K562 (cell line): ENCODE results near the gene SLC39A6. TPM values are rescaled to one million over a fixed set of nuclear protein-coding genes. Genes with fewer than 3 reads are reported as not detected.

ENCODE experiments used
- ARID1B ChIP-seq: fragments of 450-650 bp; IDR thresholded peaks from 2 replicates; pipeline ENCODE4 v1.6.1; 2016; ENCODE audit warnings: antibody characterized with exemption, mild to moderate bottlenecking, inconsistent platforms
- ATF3 ChIP-seq, 2 experiments: fragments of 450-650 bp in 1 of 2; sonication (generic) in 1 of 2; formaldehyde crosslinking in 1 of 2; IDR thresholded peaks in 1 of 2; conservative IDR thresholded peaks in 1 of 2; 2 replicates each; pipeline versions ENCODE4 v1.6.1 to v1.8.1; 2016 to 2023; ENCODE audit warnings: mild to moderate bottlenecking in 2 of 2, moderate library complexity in 2 of 2, inconsistent platforms in 1 of 2, missing genetic modification reagents in 1 of 2
- BRD4 ChIP-seq: fragments of 200-600 bp; sonication (generic); IDR thresholded peaks from 2 replicates; pipeline ENCODE4 v1.6.1; 2017; ENCODE audit warnings: inconsistent platforms
- CBFA2T2 ChIP-seq: fragments of 450-650 bp; conservative IDR thresholded peaks from 2 replicates; pipeline ENCODE4 v1.6.1; 2017; ENCODE audit warnings: mild to moderate bottlenecking
- CBFA2T3 ChIP-seq: fragments of 450-650 bp; IDR thresholded peaks from 2 replicates; pipeline ENCODE4 v1.6.1; 2017
- CEBPB ChIP-seq: fragments of 450-650 bp; IDR thresholded peaks from 2 replicates; pipeline ENCODE4 v1.6.1; 2016; ENCODE audit warnings: missing genetic modification characterization, missing compliant biosample characterization
- CREM ChIP-seq: IDR thresholded peaks from 2 replicates; pipeline ENCODE4 v1.6.1; 2014; ENCODE audit warnings: antibody characterized with exemption, low read depth
- DPF2 ChIP-seq: fragments of 450-650 bp; IDR thresholded peaks from 2 replicates; pipeline ENCODE4 v1.6.1; 2016
- JUND ChIP-seq, 2 experiments: IDR thresholded peaks; 2 replicates in 1 of 2; 3 replicates in 1 of 2; pipeline ENCODE4 v1.6.1; 2011; ENCODE audit warnings: borderline replicate concordance in 2 of 2, low read depth in 2 of 2, low read length in 2 of 2, improper control_type of control experiment in 1 of 2, missing biosample characterization in 1 of 2, missing genetic modification characterization in 1 of 2, missing genetic modification reagents in 1 of 2
- NCOA1 ChIP-seq: fragments of 450-650 bp; IDR thresholded peaks from 2 replicates; pipeline ENCODE4 v1.6.1; 2016; ENCODE audit warnings: low read depth
- NR3C1 ChIP-seq: sonication (generic); formaldehyde crosslinking; IDR thresholded peaks from 2 replicates; pipeline ENCODE4 v1.8.1; 2022; ENCODE audit warnings: missing genetic modification reagents
- SMAD3 ChIP-seq: fragments of 450-650 bp; formaldehyde crosslinking; conservative IDR thresholded peaks from 2 replicates; pipeline ENCODE4 v1.4.0; 2020; ENCODE audit warnings: mild to moderate bottlenecking
- SMARCC2 ChIP-seq: fragments of 450-650 bp; IDR thresholded peaks from 2 replicates; pipeline ENCODE4 v1.6.1; 2017; ENCODE audit warnings: antibody characterized with exemption, moderate library complexity, mild to moderate bottlenecking, low read depth
- TAL1 ChIP-seq: fragments of 450-650 bp; IDR thresholded peaks from 2 replicates; pipeline ENCODE4 v1.6.1; 2016; ENCODE audit warnings: mild to moderate bottlenecking
- TEAD4 ChIP-seq, 2 experiments: sonication (generic) in 1 of 2; formaldehyde crosslinking in 1 of 2; IDR thresholded peaks; 2 replicates each; pipeline versions ENCODE4 v1.6.1 to v1.8.0; 2012 to 2022; ENCODE audit warnings: borderline replicate concordance in 1 of 2, inconsistent platforms in 1 of 2, low read length in 1 of 2, mild to moderate bottlenecking in 1 of 2, missing genetic modification reagents in 1 of 2
- ZNF184 ChIP-seq: sonication (generic); formaldehyde crosslinking; IDR thresholded peaks from 2 replicates; pipeline ENCODE4 v1.5.0; 2020; ENCODE audit warnings: missing genetic modification reagents
- polyA plus RNA-seq, 8 experiments: library from polyadenylated mRNA; depleted of rRNA in 4 of 8; stranded (reverse) in 5 of 8; unstranded in 3 of 8; fragments of >200 nt; fragmentation: Nextera tagmentation in 2 of 8; fragmentation: Illumina TruSeq in 1 of 8; extraction: Ambion mirVana in 2 of 8; extraction: Trizol in 1 of 8; gene quantifications; 2 replicates each; pipeline versions ENCODE4 v1.2.1 to v1.2.3, GENCODE V29; 2011 to 2014; ENCODE audit warnings: inconsistent platforms in 1 of 8, missing spikeins in 1 of 8
- total RNA-seq, 7 experiments: library from RNA; depleted of rRNA in 6 of 7; stranded (reverse); fragments of >200 nt in 6 of 7; fragmentation: Illumina TruSeq in 2 of 7; extraction: Trizol in 2 of 7; gene quantifications; 2 replicates each; pipeline versions ENCODE4 v1.2.1 to v1.2.3, GENCODE V29; 2011 to 2021; ENCODE audit warnings: low replicate concordance in 1 of 7

Gene SLC39A6
- total and polyA plus RNA-seq, 9 of the 15 experiments (the other 6 are each of a cell fraction or from before 2014, with no cell fraction given): 5.6 to 23.8 (median 17.4) TPM

DNA sequence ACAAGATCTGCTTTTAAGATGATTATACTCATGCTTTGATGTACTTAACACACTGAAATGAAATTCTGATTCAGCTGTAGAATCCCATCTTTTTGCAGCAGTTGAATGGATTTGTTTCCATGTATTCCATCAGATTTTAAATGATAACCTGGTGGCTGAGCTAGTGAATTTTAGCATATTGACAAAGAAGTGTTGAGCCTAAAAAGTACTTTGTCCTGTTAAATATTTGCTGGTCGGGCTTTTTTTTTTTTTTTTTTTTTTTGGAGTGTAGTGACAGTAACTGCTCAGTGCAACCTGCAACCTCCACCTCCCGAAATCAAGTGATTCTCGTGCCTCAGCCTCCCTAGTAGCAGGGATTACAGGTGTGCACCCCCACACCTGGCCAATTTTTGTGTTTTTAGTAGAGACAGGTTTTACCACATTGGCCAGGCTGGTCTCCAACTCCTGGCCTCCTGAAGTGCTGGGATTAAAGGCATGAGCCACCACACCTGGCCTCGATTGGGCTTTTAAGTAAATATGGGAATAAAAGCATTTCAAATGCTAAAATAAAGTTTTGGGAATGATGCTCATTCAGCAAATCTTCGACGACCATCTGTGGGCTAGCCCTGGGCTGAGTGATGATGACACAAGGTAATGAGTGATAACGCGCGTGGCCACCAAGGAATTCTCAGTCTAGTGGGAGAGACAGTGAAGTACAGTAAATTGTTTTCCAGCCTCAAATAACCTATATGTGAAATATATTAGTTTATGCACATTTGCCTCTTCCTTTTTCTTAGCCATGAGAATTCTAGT is 2.7 kb upstream of the SLC39A6 start (continued):
- TF ChIP-seq BRD4 (no peak), SMARCC2 (no peak), CBFA2T2 (peak; percentile 38), TAL1 (peak; percentile 72), NCOA1 (no peak), ATF3 (IDR thresholded peaks at IDR 0.05) (peak; percentile 65; the same call in 1 of the 2 replicates), ATF3 (CRISPR knock-in tag; conservative IDR thresholded peaks at IDR 0.05) (no peak), ZNF184 (CRISPR knock-in tag) (no peak), SMAD3 (CRISPR knock-in tag) (no peak), TEAD4 (IDR thresholded peaks at IDR 0.05; ENCODE audit: low read length) (peak; percentile 65), TEAD4 (CRISPR knock-in tag; IDR thresholded peaks at IDR 0.05; ENCODE audit: borderline replicate concordance) (no peak), CBFA2T3 (peak; percentile 67), JUND (IDR thresholded peaks at IDR 0.05; ENCODE audit: borderline replicate concordance, low read depth, low read length) (peak; percentile 18; the same call in 1 of the 2 replicates), JUND (tag; IDR thresholded peaks at IDR 0.05; ENCODE audit: borderline replicate concordance, low read depth, low read length) (no peak), CREM (0 out of 2 replicates have a peak, but pooled peaks have one; percentile 16), NR3C1 (CRISPR knock-in tag) (no peak), ARID1B (peak; percentile 74), CEBPB (no peak), DPF2 (0 out of 2 replicates have a peak, but pooled peaks have one; percentile 55)
- TF ChIP-seq, all 486 proteins: peak for 22
